Non-pigmented ciliary epithelial cell (primary cell): ENCODE data around the gene PRDM5.

ENCODE experiments used
- DNase-seq: peaks from one replicate; pipeline ENCODE4 v3.0.0-alpha.2; 2010; ENCODE audit warnings: low read depth

The PRDM5 gene

DNA sequence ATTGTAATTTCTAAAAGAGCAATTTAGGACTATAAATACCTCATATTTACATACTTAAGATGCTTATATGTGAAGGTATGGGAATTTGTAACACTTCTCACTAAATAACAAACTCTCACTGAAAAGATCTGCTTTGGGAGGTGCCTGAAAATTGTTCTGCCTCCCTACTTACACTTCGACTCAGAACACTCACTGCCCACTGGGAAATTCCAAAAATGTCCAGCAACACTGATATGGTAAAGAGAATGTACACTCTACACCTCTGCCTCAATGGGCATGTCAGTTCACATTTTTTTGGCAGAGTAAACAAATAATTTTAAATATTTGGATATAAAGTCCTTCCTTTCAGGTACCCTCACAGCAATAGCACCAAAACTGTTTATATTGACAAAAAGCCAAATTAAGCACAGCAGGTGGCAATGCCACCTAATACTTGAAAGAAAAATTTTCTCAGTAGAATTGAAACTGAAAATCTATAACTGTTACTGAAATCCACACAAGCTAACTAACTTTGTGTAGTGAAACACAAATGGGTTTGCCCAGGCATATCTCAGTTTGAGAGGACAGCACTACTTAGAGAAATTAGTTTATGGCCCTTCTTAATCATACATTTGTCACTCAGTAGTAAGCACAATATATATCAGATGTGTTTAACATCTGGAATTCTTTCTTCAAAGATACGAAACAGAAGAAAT lies 67.1 kb downstream of the PRDM5 start:
- DNase-seq: no peak

DNA sequence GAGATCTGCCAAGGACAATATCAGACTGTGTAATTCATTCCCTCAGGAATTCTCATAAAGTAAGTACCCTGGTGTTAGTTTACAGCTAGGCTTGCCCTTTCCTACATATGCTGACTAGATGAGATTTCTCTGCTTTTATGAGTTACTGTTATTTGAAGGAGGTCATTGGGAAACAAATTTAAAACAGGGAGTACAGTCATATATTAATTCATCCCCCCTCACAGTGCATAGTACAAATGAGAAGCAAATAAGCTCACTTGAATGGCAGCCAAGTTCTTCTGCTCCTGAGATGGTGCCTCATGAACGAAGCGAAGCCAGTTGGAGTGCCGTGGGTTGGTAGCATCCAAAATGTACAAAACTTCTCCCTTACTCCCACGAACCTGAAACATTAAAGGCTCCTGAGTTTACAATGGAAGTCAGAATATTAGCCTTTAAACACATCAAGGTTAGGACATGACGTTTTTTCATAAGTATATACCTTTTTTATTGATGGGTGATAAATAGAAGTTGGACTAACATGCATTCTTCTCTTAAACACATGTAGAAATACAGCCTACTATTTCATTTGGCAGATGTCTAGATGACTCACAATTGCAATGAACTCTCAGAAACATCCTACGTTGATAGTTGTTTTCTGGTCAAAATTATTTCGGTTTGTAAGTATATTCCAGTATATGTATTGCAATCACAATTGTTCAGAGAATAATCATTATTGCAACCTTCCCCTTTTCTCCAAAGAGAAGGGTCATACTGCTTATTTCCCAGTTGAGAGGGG lies 69.2 kb downstream of the PRDM5 start:
- DNase-seq: no peak

DNA sequence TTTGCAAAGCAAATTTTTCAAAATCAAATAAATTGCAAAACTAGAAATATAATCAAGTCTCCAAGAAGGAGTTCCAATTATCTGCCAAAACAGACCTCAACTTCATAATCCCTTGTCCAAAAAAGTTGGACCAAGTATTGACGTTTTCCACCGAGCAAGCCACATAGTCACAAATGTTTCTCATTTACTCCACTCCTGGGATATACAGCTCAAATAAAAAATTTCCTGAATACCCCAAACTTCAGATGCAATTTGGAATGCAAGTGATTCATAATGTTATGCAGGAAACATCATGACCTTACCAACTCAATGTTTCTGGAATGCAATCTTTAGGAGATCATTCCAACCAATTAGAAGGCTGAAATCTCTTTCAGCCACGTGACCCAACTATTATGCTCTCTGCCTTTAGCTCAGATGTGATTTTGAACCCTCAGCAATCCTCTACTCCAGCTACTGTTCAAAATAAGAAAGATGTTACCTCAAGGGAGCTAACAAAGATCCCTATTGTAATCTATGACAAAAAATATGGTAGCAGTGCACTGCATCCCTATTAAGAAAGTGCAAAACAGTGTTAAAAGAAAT lies 72.4 kb downstream of the PRDM5 start:
- DNase-seq: peak; percentile 32

DNA sequence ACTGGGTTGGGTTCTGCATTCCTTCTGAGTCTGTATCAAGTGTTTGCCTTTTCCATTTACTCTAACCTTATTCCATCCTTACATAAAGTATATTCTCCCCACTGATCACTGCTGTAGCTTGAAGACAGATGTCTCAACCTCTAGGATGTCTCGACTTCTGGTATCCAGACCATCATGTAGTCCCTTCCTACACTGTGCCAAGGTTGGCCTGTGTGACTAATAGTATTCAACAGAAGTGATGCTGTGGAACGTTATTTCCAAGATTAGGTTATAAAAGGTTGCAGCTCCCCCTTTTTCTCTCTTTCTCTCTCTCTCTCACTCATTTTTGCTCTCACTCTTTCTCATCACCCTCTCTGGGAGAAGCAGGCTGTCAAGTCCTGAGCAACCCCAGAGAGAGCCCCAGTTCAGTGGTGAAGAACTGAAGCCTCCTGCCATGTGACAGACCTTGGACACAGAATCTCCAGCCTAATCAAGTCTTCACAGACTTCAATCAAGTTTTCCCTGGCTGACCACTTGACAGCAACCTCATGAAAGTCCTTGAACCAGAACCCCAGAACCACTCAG lies 75.4 kb downstream of the PRDM5 start:
- DNase-seq: no peak

DNA sequence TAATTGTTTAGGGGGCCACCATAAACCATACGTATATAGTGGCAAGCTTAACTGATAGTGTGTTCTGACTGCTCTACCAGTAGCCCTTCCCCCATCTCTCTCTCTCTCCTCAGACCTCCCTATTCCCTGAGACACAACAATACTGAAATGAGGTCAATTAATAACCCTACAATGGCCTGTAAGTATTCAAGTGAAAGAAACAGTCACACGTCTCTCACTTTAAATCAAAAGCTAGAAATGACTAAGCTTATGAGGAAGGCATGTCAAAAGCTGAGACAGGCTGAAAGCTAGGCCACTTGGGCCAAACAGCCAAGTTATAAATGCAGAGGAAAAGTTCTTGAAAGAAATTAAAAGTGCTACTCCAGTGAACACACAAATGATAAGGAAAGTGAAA lies 78.0 kb downstream of the PRDM5 start:
- DNase-seq: no peak

DNA sequence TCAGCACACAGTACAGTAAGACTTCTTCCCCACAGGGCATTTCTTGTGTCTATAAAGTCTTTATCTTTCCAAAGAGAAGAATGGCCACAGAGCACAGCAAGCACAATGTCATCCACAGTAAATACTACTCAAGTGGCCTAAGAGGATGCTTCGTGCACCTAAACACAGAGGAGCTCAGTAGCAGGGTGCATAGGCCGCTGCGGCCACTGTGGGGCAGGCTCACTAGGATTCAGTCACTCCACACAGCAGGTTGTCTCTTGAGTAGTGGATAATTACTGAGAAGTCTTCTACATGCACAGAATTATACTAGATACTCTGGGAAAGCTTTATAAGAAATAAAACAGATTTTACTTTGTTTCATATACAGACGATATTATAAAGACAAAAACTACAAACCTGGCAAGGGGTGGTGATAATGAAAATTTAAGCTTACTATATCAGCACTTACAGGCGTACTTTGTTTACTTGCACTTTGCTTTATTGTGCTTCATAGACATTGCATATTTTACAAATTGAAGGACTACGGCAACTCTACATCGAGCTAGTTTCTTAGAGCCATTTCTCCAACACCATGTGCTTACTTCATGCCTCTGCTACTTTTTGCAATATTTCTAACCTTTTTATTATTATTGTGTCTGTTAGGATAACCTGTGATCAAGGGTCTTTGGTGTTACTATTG lies 78.5 kb downstream of the PRDM5 start:
- no peak for DNase-seq

DNA sequence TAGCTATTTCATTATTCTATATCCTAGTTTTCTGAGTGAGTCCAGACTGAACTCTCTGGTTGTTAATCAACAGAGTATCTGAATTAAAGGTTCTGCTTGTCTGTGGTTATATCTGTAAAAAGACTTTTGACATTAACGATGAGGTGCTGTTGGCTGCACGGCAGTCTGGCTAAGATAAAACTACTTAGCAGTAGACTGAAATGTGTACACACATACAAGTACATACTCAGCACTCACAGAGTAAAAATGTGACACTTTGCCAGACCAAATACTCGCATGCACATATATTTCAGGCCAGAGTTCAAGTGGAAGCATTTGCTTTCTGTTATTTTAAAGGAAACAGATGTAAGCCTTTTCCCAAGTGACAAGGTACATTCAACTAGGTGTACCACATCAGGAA lies 80.5 kb downstream of the PRDM5 start:
- DNase-seq: peak; percentile 60

DNA sequence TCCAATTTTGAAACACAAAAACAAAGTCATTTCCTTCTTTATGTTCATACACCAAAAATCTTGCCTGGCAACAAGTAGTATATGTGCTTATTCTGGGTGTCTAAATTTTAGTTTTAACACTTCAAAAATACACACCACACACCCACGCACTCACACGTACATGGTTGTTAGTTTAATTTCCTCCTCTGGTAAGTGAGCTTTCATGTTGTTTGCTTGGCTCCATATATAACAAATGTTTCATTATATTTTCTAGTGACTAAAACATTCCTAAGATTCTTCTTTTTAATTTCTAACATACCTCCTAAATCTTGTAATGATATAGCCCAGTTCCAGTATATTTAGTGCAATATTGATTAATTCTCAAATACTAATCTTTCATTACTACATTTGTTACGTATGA lies 80.9 kb downstream of the PRDM5 start:
- no peak for DNase-seq

DNA sequence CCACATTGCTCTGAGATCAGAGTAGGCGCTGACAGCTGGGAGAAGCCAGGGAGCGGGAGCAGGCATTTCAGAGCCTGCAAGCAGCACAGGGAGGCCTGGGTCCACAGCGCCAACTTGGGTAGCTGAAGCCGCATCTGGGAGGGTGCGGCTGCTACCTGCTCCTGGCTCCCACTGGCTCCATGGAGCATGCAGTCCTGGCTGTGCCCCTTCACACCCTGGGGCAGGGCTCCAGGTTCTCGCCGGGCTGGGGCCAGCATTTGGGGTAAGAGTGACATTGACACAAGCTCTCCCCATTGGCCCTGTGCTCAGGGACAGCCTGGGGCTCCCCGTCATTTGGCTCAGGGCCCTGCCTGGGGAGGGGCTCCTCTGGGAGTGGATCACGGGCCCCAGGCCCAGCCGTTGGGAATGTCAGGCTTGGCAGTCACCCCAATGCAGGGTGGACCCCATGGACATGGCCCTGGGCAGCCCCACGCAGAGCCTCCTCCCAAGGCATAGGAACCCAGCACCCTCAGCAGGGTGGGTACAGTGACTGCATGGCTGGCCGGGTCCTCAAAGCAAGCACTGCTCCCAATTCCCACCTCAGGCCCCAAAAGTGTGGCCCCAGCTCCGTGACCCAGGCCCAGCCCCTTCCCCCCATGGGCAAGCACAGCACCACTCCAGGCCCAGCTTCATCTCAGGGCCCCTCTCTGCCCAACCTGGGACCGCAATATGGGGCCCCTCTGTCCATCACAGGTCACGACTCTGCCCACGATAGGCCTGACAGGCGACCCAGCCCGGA lies 82.4 kb downstream of the PRDM5 start:
- no peak for DNase-seq

DNA sequence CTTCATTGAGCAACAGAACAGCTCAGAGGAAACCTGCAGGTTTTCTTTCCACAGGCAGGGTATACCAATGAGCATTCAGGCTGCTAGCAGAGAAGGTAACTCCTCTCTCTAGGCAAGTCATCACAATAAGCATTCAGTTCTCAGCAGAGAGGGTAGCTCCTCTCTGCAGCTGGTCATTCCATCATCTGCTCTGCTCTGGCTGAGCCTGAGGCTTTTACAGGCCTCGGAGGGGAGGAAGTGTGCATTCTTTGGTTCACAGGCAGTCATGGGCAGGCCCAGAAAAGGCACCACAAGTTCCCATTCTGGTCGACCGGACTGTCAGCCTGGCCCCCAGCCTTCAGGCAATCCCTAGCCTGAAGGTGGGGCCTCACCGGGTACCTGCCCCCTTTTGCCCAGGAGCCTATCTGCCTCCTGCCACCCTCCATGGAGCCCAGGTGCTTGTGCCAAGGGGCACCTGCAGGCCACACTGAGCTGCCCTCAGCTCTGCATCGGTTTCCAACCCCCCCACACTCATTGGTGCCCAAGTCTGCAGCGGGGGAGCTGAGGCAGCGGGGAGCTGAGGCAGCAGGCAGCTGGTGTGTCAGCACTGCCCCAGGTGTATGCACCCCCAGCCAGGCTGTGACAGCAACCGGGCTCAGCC lies 83.1 kb downstream of the PRDM5 start:
- no peak for DNase-seq

DNA sequence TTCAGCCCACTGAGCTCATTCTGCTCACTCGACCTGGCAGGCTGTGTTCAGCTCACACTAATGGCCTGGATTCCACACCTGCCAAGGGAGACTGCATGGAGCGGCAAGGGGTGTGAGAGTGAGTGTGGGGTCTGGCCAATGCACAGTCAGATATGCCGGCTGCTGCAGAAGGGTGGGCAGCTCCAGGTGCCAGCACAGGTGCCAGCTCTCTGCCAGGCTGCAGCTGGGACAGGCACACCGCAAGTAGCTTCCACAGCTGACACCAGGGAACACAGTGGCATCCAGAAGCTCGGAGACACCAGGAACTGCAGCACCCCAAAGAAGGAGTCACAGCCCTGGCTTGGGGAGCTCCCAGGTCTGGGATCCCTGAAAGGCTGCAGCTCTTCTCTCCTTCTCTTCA lies 83.7 kb downstream of the PRDM5 start:
- DNase-seq: no peak

DNA sequence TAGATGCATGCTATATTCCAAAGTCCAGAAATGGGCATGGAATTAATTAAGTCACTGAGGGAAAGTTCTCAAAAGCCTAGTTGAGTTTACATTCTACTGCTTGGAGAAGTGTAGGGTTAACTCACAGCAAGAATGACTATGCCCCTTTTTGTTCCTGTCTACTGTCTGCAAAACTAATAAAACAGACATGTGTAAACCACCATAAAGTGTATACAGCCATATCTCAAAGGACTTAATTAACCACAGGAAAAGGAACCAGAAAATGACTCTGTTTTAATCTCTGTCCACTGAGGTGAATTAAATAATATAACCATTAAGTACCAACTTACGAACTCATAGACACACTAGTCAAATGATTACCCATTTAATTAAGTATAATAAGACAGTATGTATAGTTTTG lies 84.9 kb downstream of the PRDM5 start:
- DNase-seq: no peak

DNA sequence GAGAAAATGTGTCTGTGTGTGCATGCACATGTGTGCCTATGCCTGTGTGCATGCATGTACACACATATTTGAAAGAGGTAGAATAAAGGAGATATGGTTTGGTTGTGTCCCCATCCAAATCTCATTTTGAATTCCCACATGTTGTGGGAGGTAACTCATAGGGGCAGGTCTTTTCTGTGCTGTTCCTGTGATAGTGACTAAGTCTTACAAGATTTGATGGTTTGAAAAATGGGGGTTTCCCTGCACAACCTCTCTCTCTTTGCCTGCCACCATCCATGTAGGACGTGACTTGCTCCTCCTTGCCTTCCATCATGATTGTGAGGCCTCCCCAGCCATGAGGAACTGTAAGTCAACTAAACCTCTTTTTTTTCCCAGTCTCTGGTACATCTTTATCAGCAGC lies 87.2 kb downstream of the PRDM5 start:
- no peak for DNase-seq

DNA sequence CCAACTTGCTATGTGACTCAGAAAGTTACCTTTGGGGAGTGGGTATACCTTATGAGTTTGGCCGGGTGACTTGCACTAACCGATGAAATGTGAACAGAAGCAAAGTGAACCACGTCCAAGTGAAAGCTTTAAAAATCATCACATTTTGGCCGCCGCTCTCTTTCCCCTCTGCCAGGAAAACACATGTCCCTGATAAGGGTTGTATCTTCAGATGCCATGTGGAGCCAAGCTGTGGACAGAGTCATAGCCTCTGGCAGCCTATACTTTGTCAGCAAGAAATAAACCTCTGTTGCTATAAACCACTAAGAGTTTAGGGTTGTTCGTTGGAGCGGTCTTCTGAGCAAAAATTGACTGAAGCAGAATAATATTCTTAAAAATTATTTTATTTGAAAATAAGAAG lies 92.3 kb downstream of the PRDM5 start:
- DNase-seq: no peak

DNA sequence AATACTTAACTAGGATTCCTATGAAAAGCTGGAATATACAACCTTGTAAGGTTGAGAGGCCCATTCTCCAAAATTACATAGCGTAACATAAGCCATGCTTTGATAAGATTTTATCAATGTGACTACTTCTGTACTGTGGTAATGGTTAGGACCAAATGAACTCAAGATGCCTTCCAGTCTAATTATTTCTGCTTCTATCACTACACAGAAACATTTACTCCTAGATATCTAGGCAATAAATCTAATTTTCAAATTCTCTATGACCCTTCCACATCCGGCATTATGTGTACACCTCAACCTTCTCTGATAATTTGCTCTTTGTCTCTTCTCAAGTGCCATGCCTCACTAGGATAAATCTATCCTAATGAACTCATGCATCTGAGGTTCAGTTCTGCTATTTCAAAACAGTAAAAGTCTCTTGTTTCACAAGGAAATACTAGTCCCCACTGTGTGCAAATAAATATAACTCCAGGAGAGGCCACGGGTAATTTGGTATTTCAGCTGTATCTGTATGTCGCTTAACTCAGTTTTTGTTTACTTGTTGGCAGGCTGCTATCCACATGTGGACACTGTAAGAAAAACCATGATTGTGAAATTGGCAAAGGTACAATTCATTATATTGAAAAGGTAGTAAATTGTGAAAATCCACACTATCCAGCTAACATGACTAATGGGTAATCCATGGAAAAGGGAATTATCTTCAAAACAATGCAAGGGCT lies 93.3 kb downstream of the PRDM5 start:
- DNase-seq: no peak

DNA sequence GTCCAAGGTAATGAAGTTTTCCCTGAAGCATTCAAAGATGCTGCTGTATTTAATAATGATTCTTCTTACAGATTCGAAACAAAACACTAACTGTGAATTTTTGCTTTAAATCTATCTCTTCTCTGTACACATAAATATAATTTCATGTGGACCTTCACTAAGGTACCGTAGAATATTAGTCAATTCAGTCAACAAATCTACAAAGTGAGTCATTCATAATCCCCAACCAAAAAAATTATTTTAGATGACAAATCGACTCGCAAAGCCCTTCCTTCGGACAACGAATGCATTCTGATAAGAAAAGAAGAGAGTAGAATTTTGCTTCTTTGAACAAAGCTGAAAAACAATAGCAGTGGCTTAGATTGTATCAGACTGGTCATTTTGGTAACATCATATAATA lies 95.7 kb downstream of the PRDM5 start:
- DNase-seq: no peak

DNA sequence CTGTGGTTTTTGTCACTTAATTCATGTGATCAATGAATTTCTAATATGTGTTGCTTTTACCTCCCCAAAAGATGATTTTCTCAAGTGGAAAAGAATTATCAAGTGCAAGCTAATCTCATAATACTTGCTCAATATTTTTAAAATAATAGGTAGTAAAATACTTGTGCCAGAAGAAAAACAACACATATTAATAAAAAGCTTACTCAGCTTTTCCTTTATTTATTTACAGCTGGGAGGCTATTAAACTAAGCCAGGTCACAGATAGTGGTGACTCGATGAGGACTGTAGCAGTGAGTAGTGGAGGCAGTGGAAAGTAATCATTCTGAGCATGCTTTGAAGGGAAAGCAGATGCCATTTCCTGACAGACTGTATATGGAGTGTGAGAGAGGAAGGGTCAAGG lies 96.1 kb downstream of the PRDM5 start:
- DNase-seq: no peak

DNA sequence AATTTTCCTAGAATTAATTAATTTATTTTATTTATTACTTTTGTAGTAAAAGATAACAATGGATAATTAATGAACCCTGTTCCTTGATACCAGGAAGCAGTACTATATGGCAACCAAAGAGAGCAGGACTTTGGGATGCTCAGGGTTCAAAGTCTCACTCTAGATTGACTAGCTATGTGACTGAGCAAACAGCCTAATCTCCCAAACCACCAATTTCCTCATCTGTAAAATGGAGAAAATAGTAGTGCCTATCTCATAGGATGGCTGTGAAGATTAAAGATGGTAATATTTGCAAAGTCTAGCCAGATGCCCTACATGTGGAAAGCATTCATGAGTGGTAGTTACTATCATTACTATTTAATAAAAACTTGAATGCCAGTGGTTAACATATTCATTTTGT lies 97.6 kb downstream of the PRDM5 start:
- DNase-seq: no peak

DNA sequence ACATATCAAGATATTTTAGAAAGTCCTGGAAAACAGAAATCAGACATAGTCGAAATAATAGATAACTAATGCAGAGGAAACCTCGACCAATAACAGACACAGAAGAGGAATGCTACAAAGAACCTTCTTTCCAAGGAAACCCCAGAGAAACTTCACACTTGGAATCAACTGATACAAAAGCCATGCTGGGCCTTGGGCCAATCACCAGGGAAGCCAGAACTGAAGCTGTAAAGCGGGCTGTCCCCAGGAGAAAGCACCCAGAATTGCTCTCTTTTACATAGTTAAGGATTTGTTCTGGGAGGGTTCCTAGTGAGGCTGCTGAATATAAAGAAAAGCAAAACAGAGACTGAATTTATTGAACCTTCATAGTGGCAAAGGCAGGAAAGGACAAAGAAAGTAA lies 100.5 kb downstream of the PRDM5 start:
- DNase-seq: no peak

DNA sequence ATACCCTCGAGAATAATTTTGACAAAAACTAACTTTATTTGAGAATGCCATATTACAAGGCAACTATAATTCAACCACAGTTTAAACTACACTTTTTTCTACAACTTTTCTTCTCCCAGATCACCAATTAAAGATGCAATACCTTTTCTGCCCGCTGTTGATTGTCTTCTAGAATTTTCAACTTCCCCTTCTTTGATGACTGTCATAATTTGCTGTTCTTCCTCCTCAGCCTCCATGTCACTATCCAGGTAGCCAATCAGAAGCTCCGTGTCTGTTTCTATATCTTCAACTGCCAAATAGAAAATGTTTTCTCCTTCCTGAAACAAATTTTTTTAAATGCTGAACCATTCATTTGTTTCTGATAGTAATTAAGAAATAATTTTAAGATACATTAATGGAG lies 101.5 kb downstream of the PRDM5 start:
- DNase-seq: no peak
